Panc1 (cell line): Measurements from ENCODE around the gene NTRK3.

ENCODE experiments used
- CTCF ChIP-seq: fragments of 450-650 bp; IDR thresholded peaks from 2 replicates; pipeline ENCODE4 v1.5.1; 2017; ENCODE audit warnings: mild to moderate bottlenecking
- POLR2AphosphoS5 ChIP-seq: IDR thresholded peaks from 2 replicates; pipeline ENCODE4 v1.6.1; 2012; ENCODE audit warnings: mild to moderate bottlenecking, low read depth, low read length, moderate library complexity
- REST ChIP-seq, 2 experiments: IDR thresholded peaks; 2 replicates each; pipeline ENCODE4 v1.6.1; 2011 to 2012; ENCODE audit warnings: low read depth in 2 of 2, control low read depth in 1 of 2, low read length in 1 of 2, mild to moderate bottlenecking in 1 of 2, moderate library complexity in 1 of 2; ENCODE audit not compliant: insufficient read depth in 1 of 2
- SIN3A ChIP-seq: IDR thresholded peaks from 2 replicates; pipeline ENCODE4 v1.6.1; 2012; ENCODE audit warnings: low read depth, mild to moderate bottlenecking, low read length, moderate library complexity, borderline replicate concordance; ENCODE audit not compliant: insufficient read depth
- TCF7L2 ChIP-seq: IDR thresholded peaks from 2 replicates; pipeline ENCODE4 v1.6.1; 2011; ENCODE audit warnings: mild to moderate bottlenecking, low read depth, low read length, inconsistent platforms

- TF ChIP-seq CTCF, result no peak
- TF ChIP-seq REST (IDR thresholded peaks at IDR 0.05; ENCODE audit: insufficient read depth in 1 of 2, low read depth in 2 of 2, low read length in 1 of 2), result no peak
- no peak for TF ChIP-seq POLR2AphosphoS5
- no peak for TF ChIP-seq TCF7L2
- TF ChIP-seq SIN3A, result no peak
These were observed 131.0 kb downstream of the NTRK3 start for GRCh38 chr15:88125576-88125975.
